Peyer's patch (tissue), 4 donors: ENCODE data around the gene CYP2C9.

Experiments
- POLR2A ChIP-seq, 2 donors: fragments of 450-650 bp; IDR thresholded peaks; one replicate each; pipeline ENCODE4 v1.5.1; 2017; ENCODE audit warnings: antibody characterized with exemption in 2 of 2, mild to moderate bottlenecking in 2 of 2, moderate library complexity in 2 of 2
- TF ChIP-seq, protein P1 (sequence below), 6 experiments: fragments of 450-650 bp in 4 of 6; fragments of 200-600 bp in 2 of 6; sonication (generic) in 1 of 6; IDR thresholded peaks; one replicate each; pipeline ENCODE4 v1.5.1; 2017 to 2019; ENCODE audit warnings: antibody characterized with exemption in 6 of 6, mild to moderate bottlenecking in 3 of 6, moderate library complexity in 1 of 6

DNA sequence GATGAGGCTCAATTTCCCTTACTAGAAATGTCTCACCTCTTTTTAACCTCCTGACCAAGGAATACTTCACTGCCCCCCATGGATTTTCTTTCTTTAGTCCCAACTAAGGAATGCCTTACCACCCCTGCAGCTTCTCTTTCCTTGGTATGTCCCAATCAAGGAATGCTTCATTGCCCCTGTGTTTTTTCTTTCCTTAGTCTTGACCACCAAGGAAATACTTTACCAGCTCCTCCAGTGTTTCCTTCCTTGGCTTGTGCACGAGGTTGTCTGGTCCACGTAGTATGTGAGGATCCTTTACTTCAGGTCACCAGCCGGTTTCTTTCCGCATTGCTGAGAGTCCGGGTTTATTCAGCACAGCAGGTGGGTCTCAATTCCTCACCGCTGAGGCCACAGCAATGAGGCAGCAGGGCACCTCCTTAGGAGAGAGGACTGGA lies 59.3 kb downstream of the CYP2C9 start:
- TF ChIP-seq, protein P1, sequence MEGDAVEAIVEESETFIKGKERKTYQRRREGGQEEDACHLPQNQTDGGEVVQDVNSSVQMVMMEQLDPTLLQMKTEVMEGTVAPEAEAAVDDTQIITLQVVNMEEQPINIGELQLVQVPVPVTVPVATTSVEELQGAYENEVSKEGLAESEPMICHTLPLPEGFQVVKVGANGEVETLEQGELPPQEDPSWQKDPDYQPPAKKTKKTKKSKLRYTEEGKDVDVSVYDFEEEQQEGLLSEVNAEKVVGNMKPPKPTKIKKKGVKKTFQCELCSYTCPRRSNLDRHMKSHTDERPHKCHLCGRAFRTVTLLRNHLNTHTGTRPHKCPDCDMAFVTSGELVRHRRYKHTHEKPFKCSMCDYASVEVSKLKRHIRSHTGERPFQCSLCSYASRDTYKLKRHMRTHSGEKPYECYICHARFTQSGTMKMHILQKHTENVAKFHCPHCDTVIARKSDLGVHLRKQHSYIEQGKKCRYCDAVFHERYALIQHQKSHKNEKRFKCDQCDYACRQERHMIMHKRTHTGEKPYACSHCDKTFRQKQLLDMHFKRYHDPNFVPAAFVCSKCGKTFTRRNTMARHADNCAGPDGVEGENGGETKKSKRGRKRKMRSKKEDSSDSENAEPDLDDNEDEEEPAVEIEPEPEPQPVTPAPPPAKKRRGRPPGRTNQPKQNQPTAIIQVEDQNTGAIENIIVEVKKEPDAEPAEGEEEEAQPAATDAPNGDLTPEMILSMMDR (IDR thresholded peaks at IDR 0.05) = no peak
- no peak for TF ChIP-seq POLR2A (IDR thresholded peaks at IDR 0.05)
